Measurements from ENCODE around the gene TMPRSS15. TPM values are rescaled to one million over a fixed set of nuclear protein-coding genes. Genes with fewer than 3 reads are reported as not detected.

Gene TMPRSS15
- total RNA-seq, 1 donor from 2014 or later: not detected

DNA sequence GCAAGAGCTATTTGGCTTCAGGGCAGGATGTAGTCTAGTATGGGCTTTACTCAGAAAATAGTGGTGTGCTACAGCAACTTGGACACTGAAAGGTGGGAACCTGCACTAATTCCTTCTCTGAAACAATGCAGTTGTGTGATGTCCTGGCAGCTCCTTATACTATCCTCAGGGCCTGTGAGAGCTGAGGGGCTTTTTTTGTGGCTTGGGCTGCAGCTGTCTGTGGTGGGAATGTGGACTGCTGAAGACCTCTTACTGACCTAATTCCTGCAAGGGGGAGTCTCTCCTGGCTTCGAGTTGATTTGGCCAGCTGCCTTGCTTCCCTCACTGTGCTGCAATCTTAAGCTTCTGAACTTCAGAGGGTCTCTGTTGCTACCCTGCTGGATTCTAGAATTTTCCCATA, 181.2 kb downstream of the TMPRSS15 start:
- Histone ChIP-seq H3K4me2 (no peak overlapping the region), H3K4me3 (no peak overlapping the region), H3K79me2 (ENCODE audit: low read depth) (no peaks in the 10 kb centered on the region), H3K27me3 (no peaks in the 10 kb centered on the region), H3K27ac (no peak overlapping the region), H3K9ac (no peak overlapping the region), H3K36me3 (no peaks in the 10 kb centered on the region), H3F3A (ENCODE audit: low read depth) (no peaks in the 10 kb centered on the region), H4K20me1 (ENCODE audit: low read depth) (no peaks in the 10 kb centered on the region), H2AFZ (replicated peaks) (no peak overlapping the region), H3K9me3 (ENCODE audit: low read depth) (peaks cover 5% of the 10 kb centered on the region), H3K4me1 (no peaks in the 10 kb centered on the region)
- no peak overlapping the region for H3K27ac Mint-ChIP-seq
- no peak for TF ChIP-seq EZH2 (IDR thresholded peaks at IDR 0.05)
- TF ChIP-seq, protein P1, sequence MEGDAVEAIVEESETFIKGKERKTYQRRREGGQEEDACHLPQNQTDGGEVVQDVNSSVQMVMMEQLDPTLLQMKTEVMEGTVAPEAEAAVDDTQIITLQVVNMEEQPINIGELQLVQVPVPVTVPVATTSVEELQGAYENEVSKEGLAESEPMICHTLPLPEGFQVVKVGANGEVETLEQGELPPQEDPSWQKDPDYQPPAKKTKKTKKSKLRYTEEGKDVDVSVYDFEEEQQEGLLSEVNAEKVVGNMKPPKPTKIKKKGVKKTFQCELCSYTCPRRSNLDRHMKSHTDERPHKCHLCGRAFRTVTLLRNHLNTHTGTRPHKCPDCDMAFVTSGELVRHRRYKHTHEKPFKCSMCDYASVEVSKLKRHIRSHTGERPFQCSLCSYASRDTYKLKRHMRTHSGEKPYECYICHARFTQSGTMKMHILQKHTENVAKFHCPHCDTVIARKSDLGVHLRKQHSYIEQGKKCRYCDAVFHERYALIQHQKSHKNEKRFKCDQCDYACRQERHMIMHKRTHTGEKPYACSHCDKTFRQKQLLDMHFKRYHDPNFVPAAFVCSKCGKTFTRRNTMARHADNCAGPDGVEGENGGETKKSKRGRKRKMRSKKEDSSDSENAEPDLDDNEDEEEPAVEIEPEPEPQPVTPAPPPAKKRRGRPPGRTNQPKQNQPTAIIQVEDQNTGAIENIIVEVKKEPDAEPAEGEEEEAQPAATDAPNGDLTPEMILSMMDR (IDR thresholded peaks at IDR 0.05): no peak
- no peak for TF ChIP-seq EZH2phosphoT487 (IDR thresholded peaks at IDR 0.05)
- H3K4me1 Mint-ChIP-seq: no peaks in the 10 kb centered on the region
- no peak overlapping the region for H3K4me3 Mint-ChIP-seq
- no peak for DNase-seq (ENCODE audit: low spot score)
- peaks cover 15% of the 10 kb centered on the region for H3K9me3 Mint-ChIP-seq
- H3K27me3 Mint-ChIP-seq (ENCODE audit: insufficient read depth, low read depth): no peaks in the 10 kb centered on the region
- no peaks in the 10 kb centered on the region for H3K36me3 Mint-ChIP-seq

DNA sequence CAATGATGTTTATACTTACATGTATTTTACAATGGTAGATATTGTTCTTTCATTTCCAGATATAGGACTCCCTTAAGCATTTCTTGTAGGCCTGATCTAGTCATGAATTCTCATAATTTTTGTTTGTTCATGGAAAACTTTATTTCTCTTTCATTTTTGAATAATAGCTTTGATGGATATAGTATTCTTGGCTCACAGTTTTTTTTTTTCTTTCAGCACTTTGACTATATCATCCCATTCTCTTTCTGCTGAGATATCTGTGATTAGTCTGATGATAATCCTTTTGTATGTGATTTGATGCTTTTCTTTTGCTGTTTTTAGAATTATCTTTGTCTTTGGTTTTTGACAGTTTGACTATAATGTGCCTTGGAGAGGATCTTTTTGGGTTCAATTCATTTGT, 183.1 kb downstream of the TMPRSS15 start:
- no peak overlapping the region for H3K27ac ChIP-seq
- no peaks in the 10 kb centered on the region for H3K27me3 ChIP-seq
- TF ChIP-seq, protein P1 (IDR thresholded peaks at IDR 0.05): no peak
- no peak for TF ChIP-seq EZH2 (IDR thresholded peaks at IDR 0.05)
- TF ChIP-seq EZH2phosphoT487 (IDR thresholded peaks at IDR 0.05): no peak
- H3K4me2 ChIP-seq: no peak overlapping the region
- no peaks in the 10 kb centered on the region for H3K36me3 Mint-ChIP-seq
- H3K9me3 Mint-ChIP-seq: peaks cover 15% of the 10 kb centered on the region
- no peak for DNase-seq (ENCODE audit: low spot score)
- no peaks in the 10 kb centered on the region for H3K36me3 ChIP-seq
- H3K27ac Mint-ChIP-seq: no peak overlapping the region
- H2AFZ ChIP-seq (replicated peaks): no peak overlapping the region
- H3K4me1 Mint-ChIP-seq: no peaks in the 10 kb centered on the region
- H4K20me1 ChIP-seq (ENCODE audit: low read depth): no peaks in the 10 kb centered on the region
- no peak overlapping the region for H3K4me3 ChIP-seq
- peaks cover 5% of the 10 kb centered on the region for H3K9me3 ChIP-seq (ENCODE audit: low read depth)
- no peak overlapping the region for H3K9ac ChIP-seq
- H3K79me2 ChIP-seq (ENCODE audit: low read depth): no peaks in the 10 kb centered on the region
- no peaks in the 10 kb centered on the region for H3K4me1 ChIP-seq
- H3K4me3 Mint-ChIP-seq: no peak overlapping the region
- H3K27me3 Mint-ChIP-seq (ENCODE audit: insufficient read depth, low read depth): no peaks in the 10 kb centered on the region
- H3F3A ChIP-seq (ENCODE audit: low read depth): no peaks in the 10 kb centered on the region

Other genes with a start within 250 kb of the TMPRSS15 start
- gene CHODL, start 159.0 kb downstream of the TMPRSS15 start, total RNA-seq (ENCODE audit: low replicate concordance): 1.6 and 5.2 TPM in 2 replicates